PC-9 (cell line): ENCODE results near the gene IL16.

Source experiments
- EZH2 ChIP-seq: fragments of 200-600 bp; sonication (generic); IDR thresholded peaks from 2 replicates; pipeline ENCODE4 v1.8.0; 2017; ENCODE audit warnings: antibody characterized with exemption, low read depth
- TF ChIP-seq, protein P1 (sequence below): fragments of 200-600 bp; sonication (generic); conservative IDR thresholded peaks from 2 replicates; pipeline ENCODE4 v1.6.1; 2017; ENCODE audit warnings: mixed run types, antibody characterized with exemption, mild to moderate bottlenecking, moderate library complexity

DNA sequence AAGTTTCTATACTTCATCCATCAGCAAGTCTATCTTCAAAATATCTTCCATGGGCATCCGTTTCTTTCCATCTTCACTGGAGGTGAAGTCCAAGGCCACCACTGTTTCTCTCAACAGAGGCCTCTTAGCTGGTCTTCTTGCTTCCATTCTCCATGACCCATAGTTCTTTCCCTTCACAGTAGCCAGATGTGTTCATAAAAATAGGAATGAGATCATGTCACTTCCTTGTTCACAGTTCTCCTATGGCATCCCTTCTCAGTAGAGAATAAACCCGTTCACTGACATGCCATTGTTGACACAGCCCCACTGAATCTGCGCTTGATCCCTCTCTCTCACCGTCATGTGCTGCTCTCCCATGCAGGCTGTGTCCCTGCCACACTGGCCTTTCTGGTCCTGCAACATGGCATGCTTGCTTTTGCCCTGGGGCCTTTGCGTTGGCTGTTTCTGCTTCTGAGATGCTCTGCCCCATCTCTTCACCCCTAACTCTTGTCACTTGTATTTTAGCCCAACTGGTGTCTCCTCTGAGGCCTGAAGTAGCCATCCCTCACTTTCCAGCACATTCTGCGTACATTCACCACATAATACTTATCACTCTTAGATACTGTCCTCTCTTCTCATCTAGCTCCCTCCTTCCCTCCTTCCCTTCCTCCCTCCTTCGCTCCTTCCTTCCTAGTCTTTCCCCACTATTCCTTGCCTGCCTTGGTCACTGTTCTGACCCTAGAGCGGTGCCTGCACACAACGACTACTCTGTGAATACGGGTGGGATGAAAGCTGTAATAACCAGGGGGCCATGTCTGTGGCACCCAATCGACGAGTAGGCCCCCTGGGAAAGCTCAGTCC, 85.3 kb downstream of the IL16 start:
- TF ChIP-seq, protein P1, sequence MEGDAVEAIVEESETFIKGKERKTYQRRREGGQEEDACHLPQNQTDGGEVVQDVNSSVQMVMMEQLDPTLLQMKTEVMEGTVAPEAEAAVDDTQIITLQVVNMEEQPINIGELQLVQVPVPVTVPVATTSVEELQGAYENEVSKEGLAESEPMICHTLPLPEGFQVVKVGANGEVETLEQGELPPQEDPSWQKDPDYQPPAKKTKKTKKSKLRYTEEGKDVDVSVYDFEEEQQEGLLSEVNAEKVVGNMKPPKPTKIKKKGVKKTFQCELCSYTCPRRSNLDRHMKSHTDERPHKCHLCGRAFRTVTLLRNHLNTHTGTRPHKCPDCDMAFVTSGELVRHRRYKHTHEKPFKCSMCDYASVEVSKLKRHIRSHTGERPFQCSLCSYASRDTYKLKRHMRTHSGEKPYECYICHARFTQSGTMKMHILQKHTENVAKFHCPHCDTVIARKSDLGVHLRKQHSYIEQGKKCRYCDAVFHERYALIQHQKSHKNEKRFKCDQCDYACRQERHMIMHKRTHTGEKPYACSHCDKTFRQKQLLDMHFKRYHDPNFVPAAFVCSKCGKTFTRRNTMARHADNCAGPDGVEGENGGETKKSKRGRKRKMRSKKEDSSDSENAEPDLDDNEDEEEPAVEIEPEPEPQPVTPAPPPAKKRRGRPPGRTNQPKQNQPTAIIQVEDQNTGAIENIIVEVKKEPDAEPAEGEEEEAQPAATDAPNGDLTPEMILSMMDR = no peak
- TF ChIP-seq EZH2 = no peak
